ENCODE data around the gene MAB21L3. TPM values are rescaled to one million over a fixed set of nuclear protein-coding genes. Genes with fewer than 3 reads are reported as not detected.

The MAB21L3 gene
- total and polyA plus RNA-seq, 2 of the 13 experiments (the other 11 are each of a cell fraction or from before 2014, with no cell fraction given), result 0.55 to 4.1 TPM

DNA sequence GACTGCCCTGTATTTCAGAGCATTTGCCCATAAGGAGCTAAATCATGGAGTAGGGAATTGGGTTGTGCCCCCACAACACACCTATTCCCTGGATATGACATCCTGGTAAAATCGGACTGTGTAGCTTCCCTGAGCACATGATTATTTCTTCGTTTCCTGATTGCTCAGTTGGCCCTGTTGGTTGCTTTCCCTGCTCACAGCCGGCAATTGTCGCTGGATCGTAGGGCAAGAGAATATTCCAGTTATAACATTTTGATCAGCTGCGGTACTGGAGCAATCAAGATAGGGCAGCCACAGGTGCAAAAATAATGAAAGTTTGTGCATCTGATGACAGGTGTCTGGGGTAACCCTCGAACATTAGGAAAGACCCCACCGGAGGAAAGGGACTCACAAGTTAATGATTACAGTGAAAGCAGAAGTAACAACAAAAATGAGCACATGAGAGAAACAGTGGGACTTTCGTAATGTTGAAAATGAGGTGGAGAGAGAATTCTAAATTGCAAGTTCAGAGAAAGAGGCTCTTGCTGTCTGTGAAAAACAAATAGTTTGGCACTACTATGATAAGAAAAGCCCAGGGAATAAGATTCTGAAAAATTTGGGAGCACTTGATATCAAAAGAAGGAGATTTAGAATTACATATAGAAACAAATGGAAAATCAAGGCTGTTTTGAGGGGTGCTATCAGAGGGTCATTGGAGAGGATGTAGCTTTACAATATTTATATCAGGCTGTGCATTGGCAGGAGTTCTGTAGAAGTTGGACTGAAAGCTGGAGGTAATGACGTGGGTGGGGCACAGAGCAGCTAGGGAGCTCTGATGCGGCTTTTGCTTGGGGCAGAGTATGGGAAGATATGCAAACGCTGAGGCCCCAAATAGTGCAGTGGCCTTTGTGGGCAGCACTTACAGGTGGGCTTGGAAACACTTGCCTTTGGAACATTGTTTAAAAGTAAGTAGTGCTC, at the start of gene MAB21L3 (continued):
- no peak for TF ChIP-seq ZSCAN30 (CRISPR knock-in tag; IDR thresholded peaks at IDR 0.05)
- TF ChIP-seq, protein P1, sequence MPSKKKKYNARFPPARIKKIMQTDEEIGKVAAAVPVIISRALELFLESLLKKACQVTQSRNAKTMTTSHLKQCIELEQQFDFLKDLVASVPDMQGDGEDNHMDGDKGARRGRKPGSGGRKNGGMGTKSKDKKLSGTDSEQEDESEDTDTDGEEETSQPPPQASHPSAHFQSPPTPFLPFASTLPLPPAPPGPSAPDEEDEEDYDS (CRISPR knock-in tag; IDR thresholded peaks at IDR 0.05), result peak; percentile 15; the same call in 1 of the 2 replicates
- no peak for TF ChIP-seq PAF1 (CRISPR knock-in tag; IDR thresholded peaks at IDR 0.05)
- no peak for TF ChIP-seq RAD51 (IDR thresholded peaks at IDR 0.05; ENCODE audit: borderline replicate concordance)
- no peak for TF ChIP-seq TEAD2 (CRISPR knock-in tag; IDR thresholded peaks at IDR 0.05)
- TF ChIP-seq ZZZ3 (CRISPR knock-in tag; IDR thresholded peaks at IDR 0.05; ENCODE audit: borderline replicate concordance), result no peak

DNA sequence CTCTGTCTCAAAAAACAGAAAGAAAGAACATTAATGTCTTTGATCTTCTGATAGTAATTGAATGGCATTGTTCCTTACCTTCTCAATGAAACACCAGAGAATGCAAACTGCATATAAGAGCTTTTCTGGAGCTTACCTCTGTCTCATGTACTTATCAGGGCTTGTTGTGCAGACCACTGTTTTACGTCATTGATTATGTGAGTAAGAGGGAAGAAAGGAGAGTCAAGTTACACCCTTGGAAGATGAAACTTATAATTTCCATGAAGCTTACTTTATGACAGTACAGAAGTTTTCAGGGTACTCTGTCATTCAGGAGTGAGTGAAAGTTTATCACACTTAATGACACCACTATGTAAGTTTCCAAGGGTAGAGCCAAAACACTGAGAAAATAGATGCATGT, 49.0 kb upstream of the MAB21L3 start:
- H2AFZ ChIP-seq (ENCODE audit: low read length), result no peak overlapping the region
- TF ChIP-seq FIP1L1 (IDR thresholded peaks at IDR 0.05; ENCODE audit: borderline replicate concordance, insufficient read depth, low read depth, low read length), result no peak
- TF ChIP-seq TFDP2 (CRISPR knock-in tag; IDR thresholded peaks at IDR 0.05), result no peak
- H3K4me1 ChIP-seq (ENCODE audit: insufficient read depth, low read length), result no peaks in the 10 kb centered on the region
- FAIRE-seq (no peak), ATAC-seq (no peak), DNase-seq (ENCODE audit: low spot score) (no peak)
- H3K9me3 ChIP-seq (ENCODE audit: low read length), result no peaks in the 10 kb centered on the region
- CTCF ChIA-PET (ENCODE audit: low intra/inter-chr PET ratio, low total read pairs), result no interaction called here
- H3K27me3 ChIP-seq (ENCODE audit: control insufficient read depth in 1 of 2, insufficient read depth in 2 of 2, low read length in 2 of 2), result no peaks in the 10 kb centered on the region
- in situ Hi-C loops (cut with HindIII; ENCODE audit: extremely low pct_ligation_motif_present, low pct_unique_long_range_greater_than_20kb), result no loop called here
- intact Hi-C loops (cut with micrococcal nuclease; ENCODE audit: unreplicated experiment), result no loop called here
- H3K9ac ChIP-seq (ENCODE audit: insufficient read depth, low read depth, low read length), result no peak overlapping the region
- no peaks in the 10 kb centered on the region for H4K20me1 ChIP-seq (ENCODE audit: insufficient read depth, low read length)
- no peaks in the 10 kb centered on the region for H3K36me3 ChIP-seq (replicated peaks in 1 of 2; ENCODE audit: control insufficient read depth in 1 of 2, insufficient read depth in 2 of 2, low read length in 2 of 2)
- H3K4me2 ChIP-seq (ENCODE audit: low read depth, low read length), result no peak overlapping the region
- H3K4me3 ChIP-seq (replicated peaks in 1 of 3; ENCODE audit: insufficient read depth in 1 of 3, low read depth in 2 of 3, low read length in 3 of 3), result no peak overlapping the region
- WGBS (ENCODE audit: low lambda C conversion rate), result 78% methylated on average over 1 of the region's 1 CpG
- POLR2A ChIA-PET, result no interaction called here
- no peaks in the 10 kb centered on the region for H3K79me2 ChIP-seq (ENCODE audit: insufficient read depth, low read length)
- BruUV-seq (replicated peaks), result no TSS peak
- H3K27ac ChIP-seq (ENCODE audit: extremely low read length, insufficient read depth, low read length), result no peak overlapping the region
